ENCODE measurements around the gene NRXN3.

The NRXN3 gene

GRCh38 chr14:79404874-79405511 lies 1234.8 kb downstream of the NRXN3 start:
- no peak for DNase-seq

DNA sequence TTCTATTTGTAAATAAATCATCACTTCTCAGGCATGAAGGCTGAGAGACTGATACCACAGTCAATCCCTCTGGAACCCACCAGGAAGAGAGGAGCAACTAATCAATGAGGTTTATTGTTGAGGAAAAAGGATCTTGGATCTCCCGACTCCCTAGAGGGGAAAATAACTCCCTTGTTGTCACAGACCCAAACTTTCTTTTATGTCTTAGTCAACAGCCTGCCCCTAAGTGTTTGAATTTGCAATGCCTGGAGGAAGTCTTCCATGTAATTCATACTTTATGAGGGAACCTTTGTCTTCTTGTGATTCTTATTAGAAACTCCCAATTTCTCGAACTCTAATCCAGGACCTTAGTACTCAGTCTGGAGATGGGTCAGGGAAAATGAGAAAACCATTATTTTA lies 1235.3 kb downstream of the NRXN3 start:
- DNase-seq: no peak

GRCh38 chr14:79407572-79407971 lies 1237.4 kb downstream of the NRXN3 start:
- DNase-seq: no peak

GRCh38 chr14:79408696-79409095 lies 1238.5 kb downstream of the NRXN3 start:
- DNase-seq: no peak

GRCh38 chr14:79411403-79412174 lies 1241.4 kb downstream of the NRXN3 start:
- DNase-seq: no peak

- no peak for DNase-seq
Observed at GRCh38 chr14:79412822-79413221, 1242.6 kb downstream of the NRXN3 start.

DNA sequence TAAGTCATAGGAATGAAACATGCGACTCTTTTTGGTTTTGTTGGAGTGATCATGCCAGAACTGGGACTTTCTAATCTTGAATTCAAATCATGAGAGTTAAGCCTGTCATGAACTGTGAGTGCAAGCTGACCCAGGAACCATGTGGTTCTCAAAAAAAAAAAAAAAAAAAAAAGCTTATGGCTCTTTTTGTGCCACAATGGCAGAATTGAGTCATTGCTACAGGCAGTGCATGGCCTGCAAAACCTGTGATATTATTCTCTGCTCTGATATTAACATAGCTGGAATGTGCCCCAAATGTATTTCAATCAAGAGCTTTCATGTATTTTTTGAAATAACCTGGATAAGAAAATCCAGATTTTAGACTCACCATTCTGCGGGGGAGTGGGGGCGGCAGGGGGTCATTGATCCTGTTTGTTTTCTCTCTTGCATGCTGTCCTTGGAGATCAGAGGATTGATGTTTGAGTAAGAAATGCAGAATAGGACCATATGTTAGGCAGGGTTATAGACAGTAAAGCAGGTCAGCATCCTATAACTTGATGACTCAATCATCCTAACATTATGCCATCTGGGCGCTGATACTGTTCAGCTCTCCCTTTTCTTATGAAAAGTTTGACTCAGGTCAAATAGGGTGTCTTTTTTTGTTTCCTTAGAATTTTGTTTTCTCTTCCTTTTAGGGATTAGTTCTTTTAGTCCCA lies 1243.7 kb downstream of the NRXN3 start:
- no peak for DNase-seq

GRCh38 chr14:79415726-79416125 lies 1245.6 kb downstream of the NRXN3 start:
- no peak for DNase-seq

- no peak for DNase-seq
Observed at GRCh38 chr14:79417961-79418360, 1247.8 kb downstream of the NRXN3 start.

DNA sequence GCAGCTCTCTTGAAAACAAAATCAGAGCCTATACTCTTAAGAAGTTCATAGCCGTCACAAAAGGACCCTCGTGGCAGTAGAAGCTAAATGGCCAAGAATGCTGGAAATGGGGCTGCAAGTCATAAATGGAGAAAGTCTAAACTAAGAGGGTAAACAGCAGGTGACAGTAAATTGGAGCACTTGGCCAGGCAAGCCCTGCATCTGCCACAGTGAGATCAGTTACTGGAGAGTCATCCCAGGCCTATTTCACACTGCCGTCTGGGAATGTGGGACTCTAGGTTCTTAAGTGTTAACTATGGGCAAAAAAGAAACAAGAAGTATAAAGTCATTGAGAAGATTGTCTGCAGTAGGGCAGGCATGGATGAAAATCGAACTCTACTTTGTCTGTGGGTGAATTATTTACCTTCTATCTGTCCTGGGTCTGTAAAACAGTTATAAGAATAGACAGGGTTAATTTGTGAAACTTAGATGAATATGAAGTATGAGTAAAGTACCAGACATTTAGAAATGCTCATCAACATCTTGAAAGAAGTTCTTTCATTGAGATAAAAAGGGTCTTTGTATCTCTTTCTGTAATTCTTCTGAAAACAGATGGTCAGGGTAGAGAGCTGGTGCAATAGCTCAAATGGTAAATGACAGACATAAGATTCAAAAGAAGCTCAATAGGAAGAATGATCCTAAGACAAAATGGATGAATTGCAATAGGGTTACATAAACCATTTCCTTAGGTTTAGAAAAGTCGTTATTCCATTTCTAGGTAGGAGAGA lies 1248.7 kb downstream of the NRXN3 start:
- DNase-seq: no peak

- no peak for DNase-seq
Observed at GRCh38 chr14:79419571-79420327, 1249.6 kb downstream of the NRXN3 start.

DNA sequence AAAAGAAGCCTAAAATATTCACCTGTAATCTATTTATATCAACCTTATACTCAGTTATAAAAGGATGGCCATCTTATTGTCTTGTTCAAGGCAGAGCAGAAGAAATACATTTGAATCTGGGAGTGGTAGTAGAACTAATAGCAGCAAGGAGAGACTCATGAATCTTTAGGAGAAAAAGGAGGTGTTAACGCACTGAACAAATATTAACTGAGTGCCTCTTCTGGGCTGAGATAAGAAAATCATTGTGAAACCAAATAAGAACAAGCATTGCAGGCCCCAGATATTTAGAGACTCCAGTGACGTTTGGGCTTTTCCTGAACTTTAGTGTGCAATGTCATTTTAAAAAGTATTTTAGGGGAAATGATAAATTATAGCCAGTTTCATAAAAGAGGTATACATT lies 1250.6 kb downstream of the NRXN3 start:
- DNase-seq: no peak

GRCh38 chr14:79421811-79422210 lies 1251.6 kb downstream of the NRXN3 start:
- DNase-seq: no peak

DNA sequence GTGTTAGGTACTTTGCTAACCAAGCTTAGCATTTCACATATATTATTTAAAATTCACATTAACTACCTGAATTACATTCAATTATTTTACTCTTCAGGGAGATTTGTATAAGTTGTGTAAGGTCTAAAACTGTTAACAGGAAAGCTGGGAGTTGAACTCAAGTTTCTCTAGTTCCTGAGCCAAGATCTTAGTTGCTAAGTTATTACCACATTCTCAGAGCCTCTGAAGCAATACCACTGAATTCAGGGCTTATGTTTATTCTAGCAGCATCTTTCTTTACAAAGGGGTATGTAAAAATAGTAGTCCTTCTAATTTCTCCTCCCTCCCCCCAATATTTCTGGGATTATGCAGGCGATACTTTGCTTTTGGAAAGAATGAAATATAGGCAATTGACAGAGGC lies 1254.3 kb downstream of the NRXN3 start:
- DNase-seq: no peak

- no peak for DNase-seq
Observed at GRCh38 chr14:79426103-79426755, 1256.1 kb downstream of the NRXN3 start.

GRCh38 chr14:79432640-79433039 lies 1262.5 kb downstream of the NRXN3 start:
- DNase-seq: no peak

- DNase-seq: no peak
Observed at GRCh38 chr14:79436335-79436734, 1266.2 kb downstream of the NRXN3 start.

DNA sequence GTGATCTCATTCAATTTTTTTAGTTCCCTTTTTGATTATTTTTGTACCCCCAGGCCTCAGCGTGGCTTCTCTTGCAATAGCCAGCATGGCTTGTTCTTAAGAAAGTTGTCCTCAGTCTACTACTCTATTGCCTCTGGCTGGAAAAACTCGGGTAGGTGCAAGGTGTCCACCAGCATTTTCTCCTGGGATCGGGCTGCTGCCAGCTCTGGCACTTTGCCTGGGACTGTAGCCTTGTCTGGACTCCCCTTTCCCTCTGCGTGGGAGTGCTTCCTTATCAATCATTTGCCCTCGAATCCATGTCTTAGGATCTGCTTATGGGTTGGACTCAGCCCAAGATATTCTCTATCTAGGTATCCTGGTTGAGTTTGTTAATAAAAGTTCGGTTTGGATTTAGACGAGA lies 1267.8 kb downstream of the NRXN3 start:
- no peak for DNase-seq

GRCh38 chr14:79438696-79439342 lies 1268.6 kb downstream of the NRXN3 start:
- DNase-seq: no peak

DNA sequence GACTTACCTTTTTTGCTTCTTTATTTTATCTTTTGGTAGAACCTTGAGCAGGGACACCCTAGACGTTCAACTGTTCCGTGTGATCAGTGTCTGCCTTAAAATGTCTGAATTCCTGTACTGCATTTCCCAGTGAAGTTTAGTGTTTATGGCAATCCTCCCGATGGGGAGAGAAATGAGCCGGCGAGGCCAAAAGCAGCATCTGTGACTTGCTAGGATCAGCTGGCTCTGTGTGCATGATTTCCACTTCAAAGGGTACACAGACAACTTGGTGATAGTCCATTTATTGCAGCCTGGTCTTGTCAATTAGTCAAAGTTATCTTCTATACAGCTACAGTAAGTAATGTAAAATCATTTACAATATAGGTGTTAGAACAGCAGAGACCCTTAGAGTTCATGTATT lies 1272.6 kb downstream of the NRXN3 start:
- DNase-seq: no peak

DNA sequence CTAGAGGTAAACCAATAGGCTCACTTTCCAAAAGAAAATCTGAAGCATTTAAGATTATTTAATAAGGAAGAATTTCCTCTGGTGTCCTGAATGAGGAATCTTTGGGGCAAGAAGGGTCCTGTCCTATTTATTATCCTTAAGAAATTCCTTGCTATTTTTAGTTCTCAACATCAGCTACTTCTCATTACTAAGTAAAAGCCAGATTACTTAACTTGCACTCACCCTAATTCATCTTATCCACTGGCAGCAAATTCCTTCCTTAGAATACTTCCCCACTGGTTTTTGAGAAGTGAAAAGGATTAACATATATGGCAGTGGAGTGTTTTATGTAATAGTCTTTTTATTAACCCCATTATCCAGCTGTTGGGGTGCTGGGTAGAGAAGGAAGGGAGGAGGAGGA lies 1273.4 kb downstream of the NRXN3 start:
- no peak for DNase-seq
